Epithelial cell of prostate (primary cell): ENCODE measurements around the gene ZBTB20.

Source experiments
- DNase-seq: peaks from one replicate; pipeline ENCODE4 v3.0.0-alpha.2; 2011; ENCODE audit warnings: low read depth, low spot score
- H3K27ac ChIP-seq: fragments of 450-650 bp; 2 replicates; pipeline ENCODE4 v1.5.1; 2017; ENCODE audit warnings: mild to moderate bottlenecking

Gene ZBTB20

GRCh38 chr3:114800272-114801031, 346.6 kb downstream of the ZBTB20 start:
- H3K27ac ChIP-seq, result no peak overlapping the region
- DNase-seq, result no peak

- no peak for DNase-seq
- no peak overlapping the region for H3K27ac ChIP-seq
Observed at GRCh38 chr3:114799816-114800215, 347.3 kb downstream of the ZBTB20 start.

GRCh38 chr3:114796796-114797195, 350.3 kb downstream of the ZBTB20 start:
- DNase-seq, result no peak

GRCh38 chr3:114794894-114795630, 352.0 kb downstream of the ZBTB20 start:
- H3K27ac ChIP-seq, result no peak overlapping the region
- no peak for DNase-seq

More at GRCh38 chr3:114796796-114797195, 350.3 kb downstream of the ZBTB20 start:
- H3K27ac ChIP-seq, result peak overlapping the region; percentile 30

GRCh38 chr3:114792159-114792918, 354.7 kb downstream of the ZBTB20 start:
- H3K27ac ChIP-seq, result no peak overlapping the region
- no peak for DNase-seq

GRCh38 chr3:114790752-114791151, 356.3 kb downstream of the ZBTB20 start:
- no peak overlapping the region for H3K27ac ChIP-seq
- DNase-seq, result no peak

GRCh38 chr3:114789803-114790202, 357.3 kb downstream of the ZBTB20 start:
- H3K27ac ChIP-seq, result no peak overlapping the region
- no peak for DNase-seq

GRCh38 chr3:114775395-114775794, 371.7 kb downstream of the ZBTB20 start:
- DNase-seq, result no peak
- no peak overlapping the region for H3K27ac ChIP-seq

GRCh38 chr3:114770874-114771273, 376.2 kb downstream of the ZBTB20 start:
- DNase-seq, result no peak
- no peak overlapping the region for H3K27ac ChIP-seq

- DNase-seq, result no peak
- H3K27ac ChIP-seq, result no peak overlapping the region
Observed at GRCh38 chr3:114764056-114764492, 383.0 kb downstream of the ZBTB20 start.

GRCh38 chr3:114762144-114762543, 384.9 kb downstream of the ZBTB20 start:
- H3K27ac ChIP-seq, result no peak overlapping the region
- DNase-seq, result no peak

- H3K27ac ChIP-seq, result no peak overlapping the region
- no peak for DNase-seq
Observed at GRCh38 chr3:114760679-114761078, 386.4 kb downstream of the ZBTB20 start.

GRCh38 chr3:114758831-114759699, 388.0 kb downstream of the ZBTB20 start:
- H3K27ac ChIP-seq, result no peak overlapping the region
- DNase-seq, result no peak

GRCh38 chr3:114756506-114757279, 390.4 kb downstream of the ZBTB20 start:
- H3K27ac ChIP-seq, result peak overlapping the region; percentile 54
- peak; percentile 83 for DNase-seq

GRCh38 chr3:114746502-114746901, 400.6 kb downstream of the ZBTB20 start:
- no peak for DNase-seq
- H3K27ac ChIP-seq, result peak overlapping the region; percentile 80

- H3K27ac ChIP-seq, result peak overlapping the region; percentile 80
- DNase-seq, result no peak
Observed at GRCh38 chr3:114745322-114746240, 401.5 kb downstream of the ZBTB20 start.

GRCh38 chr3:114743746-114744485, 403.2 kb downstream of the ZBTB20 start:
- no peak overlapping the region for H3K27ac ChIP-seq
- no peak for DNase-seq
